Lower lobe of right lung (tissue), 2 donors: ENCODE data around the gene SLC22A7. TPM values are rescaled to one million over a fixed set of nuclear protein-coding genes. Genes with fewer than 3 reads are reported as not detected.

ENCODE experiments used
- ATAC-seq, 2 donors: fragments of 200-7000 bp; cut with Tn5 transposase; one replicate each; pipeline ENCODE4 v1.9.1; 2020 to 2022; ENCODE audit warnings: mild to moderate bottlenecking in 2 of 2, moderate library complexity in 2 of 2
- DNase-seq: peaks from one replicate; pipeline ENCODE4 v3.0.0-alpha.2; 2020
- H3K27ac ChIP-seq: fragments of 200-600 bp; one replicate; pipeline ENCODE4 v1.8.0; 2022
- H3K27me3 ChIP-seq: fragments of 200-600 bp; one replicate; pipeline ENCODE4 v1.8.0; 2022; ENCODE audit warnings: low read depth
- H3K36me3 ChIP-seq: fragments of 200-600 bp; one replicate; pipeline ENCODE4 v1.8.0; 2022; ENCODE audit warnings: mild to moderate bottlenecking
- H3K4me1 ChIP-seq: fragments of 200-600 bp; one replicate; pipeline ENCODE4 v1.8.0; 2022
- H3K4me3 ChIP-seq: fragments of 200-600 bp; one replicate; pipeline ENCODE4 v1.8.0; 2022; ENCODE audit warnings: mild to moderate bottlenecking
- H3K9me3 ChIP-seq: fragments of 200-600 bp; one replicate; pipeline ENCODE4 v1.8.0; 2022
- CTCF ChIP-seq: fragments of 200-600 bp; IDR thresholded peaks from one replicate; pipeline ENCODE4 v1.8.0; 2022; ENCODE audit warnings: antibody characterized with exemption, mild to moderate bottlenecking
- intact Hi-C: fragments of 100-400 bp; cut with DNase I; formaldehyde crosslinking; loops from one replicate; pipeline ENCODE4 v1.11.0; 2022
- total RNA-seq: library from RNA; stranded (reverse); fragmentation: NEBNext Ultra II Directional; extraction: Animal tissue kit (Norgen Biotek cat#: 25700); gene quantifications from one replicate; pipeline ENCODE4 v1.2.1, GENCODE V29; 2021
- donor health status: DM: no; HTN: yes; CAD: no; lungs with severe emphysema.

The SLC22A7 gene
- total RNA-seq, 1 donor from 2014 or later = not detected

GRCh38 chr6:43331891-43332290 is 33.8 kb downstream of the SLC22A7 start:
- Histone ChIP-seq H3K9me3 (no peaks in the 10 kb centered on the region), H3K36me3 (peaks cover 12% of the 10 kb centered on the region), H3K27ac (no peak overlapping the region), H3K4me1 (peaks cover 5% of the 10 kb centered on the region), H3K27me3 (no peaks in the 10 kb centered on the region), H3K4me3 (no peak overlapping the region)
- no peak for DNase-seq
- intact Hi-C loops = no loop called here
- TF ChIP-seq CTCF = no peak
- ATAC-seq = no peak

- peak; percentile 50 for TF ChIP-seq CTCF
- ATAC-seq = peak; percentile 67 to 71
- H3K4me3 ChIP-seq = no peak overlapping the region
Observed at GRCh38 chr6:43334466-43335095, 36.5 kb downstream of the SLC22A7 start.

GRCh38 chr6:43335469-43335868 is 37.4 kb downstream of the SLC22A7 start:
- Histone ChIP-seq H3K27me3 (no peaks in the 10 kb centered on the region), H3K4me3 (no peak overlapping the region), H3K9me3 (no peaks in the 10 kb centered on the region), H3K27ac (no peak overlapping the region), H3K36me3 (peaks cover 37% of the 10 kb centered on the region), H3K4me1 (peaks cover 5% of the 10 kb centered on the region)
- DNase-seq (no peak), ATAC-seq (no peak)
- TF ChIP-seq CTCF = no peak
- intact Hi-C loops = no loop called here

More at GRCh38 chr6:43334466-43335095, 36.5 kb downstream of the SLC22A7 start:
- no peak for DNase-seq
- Histone ChIP-seq H3K9me3 (no peaks in the 10 kb centered on the region), H3K27me3 (no peaks in the 10 kb centered on the region), H3K36me3 (peaks cover 28% of the 10 kb centered on the region), H3K27ac (no peak overlapping the region), H3K4me1 (peaks cover 5% of the 10 kb centered on the region)
- intact Hi-C loops = no loop called here

GRCh38 chr6:43336382-43336781 is 38.3 kb downstream of the SLC22A7 start:
- H3K27ac ChIP-seq = no peak overlapping the region
- no peaks in the 10 kb centered on the region for H3K9me3 ChIP-seq
- H3K27me3 ChIP-seq = no peaks in the 10 kb centered on the region
- DNase-seq (no peak), ATAC-seq (no peak)
- H3K36me3 ChIP-seq = peaks cover 46% of the 10 kb centered on the region
- TF ChIP-seq CTCF = no peak
- peaks cover 4% of the 10 kb centered on the region for H3K4me1 ChIP-seq
- intact Hi-C loops = no loop called here
- H3K4me3 ChIP-seq = no peak overlapping the region

- intact Hi-C loops = no loop called here
- no peaks in the 10 kb centered on the region for H3K27me3 ChIP-seq
- DNase-seq (no peak), ATAC-seq (no peak)
- peaks cover 64% of the 10 kb centered on the region for H3K36me3 ChIP-seq
- H3K27ac ChIP-seq = no peak overlapping the region
- no peaks in the 10 kb centered on the region for H3K9me3 ChIP-seq
- TF ChIP-seq CTCF = no peak
- no peak overlapping the region for H3K4me3 ChIP-seq
- no peaks in the 10 kb centered on the region for H3K4me1 ChIP-seq
Observed at GRCh38 chr6:43338243-43338642, 40.2 kb downstream of the SLC22A7 start.
